WTC11 (cell line): Measurements from ENCODE around the gene ANO10. TPM values are rescaled to one million over a fixed set of nuclear protein-coding genes. Genes with fewer than 3 reads are reported as not detected.

ENCODE experiments used
- ATAC-seq: fragments of 200-7000 bp; cut with Tn5 transposase; 2 replicates; pipeline ENCODE4 v1.10.0; 2021; ENCODE audit warnings: mild to moderate bottlenecking, moderate library complexity
- CTCF ChIA-PET: fragments of 300-600 bp; sonication (Branson Sonifier 250); formaldehyde crosslinking; loops from one replicate; lab custom pipeline; 2021; ENCODE audit warnings: antibody characterized with exemption; lab: Charles Lee
- POLR2A ChIA-PET: fragments of 350-600 bp; sonication (Branson Sonifier 250); formaldehyde crosslinking; loops from one replicate; lab custom pipeline; 2021; ENCODE audit warnings: antibody characterized with exemption; lab: Charles Lee
- DNase-seq: peaks from one replicate; pipeline ENCODE4 v3.0.0; 2021; ENCODE audit warnings: low spot score
- H3K27ac Mint-ChIP-seq: 2 replicates; pipeline ENCODE4 v1.8.0; 2021; ENCODE audit warnings: mixed read lengths
- H3K27me3 Mint-ChIP-seq: 2 replicates; pipeline ENCODE4 v1.8.0; 2021; ENCODE audit warnings: low read depth, mild to moderate bottlenecking, moderate library complexity, mixed read lengths
- H3K36me3 Mint-ChIP-seq: 2 replicates; pipeline ENCODE4 v1.8.0; 2021; ENCODE audit warnings: mixed read lengths
- H3K4me1 Mint-ChIP-seq: 2 replicates; pipeline ENCODE4 v1.8.0; 2022; ENCODE audit warnings: mixed read lengths
- H3K4me3 Mint-ChIP-seq: 2 replicates; pipeline ENCODE4 v1.8.0; 2021; ENCODE audit warnings: mild to moderate bottlenecking, moderate library complexity, mixed read lengths
- H3K9me3 Mint-ChIP-seq: 2 replicates; pipeline ENCODE4 v1.8.0; 2021; ENCODE audit warnings: mixed read lengths
- AFF4 ChIP-seq: sonication (generic); formaldehyde crosslinking; IDR thresholded peaks from 2 replicates; pipeline ENCODE4 v1.8.1; 2023; ENCODE audit warnings: mild to moderate bottlenecking, missing genetic modification reagents, borderline replicate concordance
- CREM ChIP-seq: sonication (generic); formaldehyde crosslinking; IDR thresholded peaks from 2 replicates; pipeline ENCODE4 v1.8.1; 2022; ENCODE audit warnings: mild to moderate bottlenecking, missing genetic modification reagents, moderate library complexity
- HMGA2 ChIP-seq: fragments of 250-450 bp; sonication (Bioruptor Pico); IDR thresholded peaks from 2 replicates; pipeline ENCODE4 v1.4.0; 2021; ENCODE audit warnings: mild to moderate bottlenecking, moderate library complexity
- JAZF1 ChIP-seq: fragments of 250-450 bp; sonication (Bioruptor Pico); IDR thresholded peaks from 2 replicates; pipeline ENCODE4 v1.9.0; 2021; ENCODE audit warnings: moderate library complexity, mild to moderate bottlenecking, inconsistent platforms
- NFE2L1 ChIP-seq: sonication (generic); formaldehyde crosslinking; IDR thresholded peaks from 2 replicates; pipeline ENCODE4 v1.8.1; 2023; ENCODE audit warnings: missing genetic modification reagents
- NFYB ChIP-seq: sonication (generic); formaldehyde crosslinking; conservative IDR thresholded peaks from 2 replicates; pipeline ENCODE4 v1.8.0; 2022; ENCODE audit warnings: low read depth, missing genetic modification reagents
- RORB ChIP-seq: fragments of 250-450 bp; sonication (Bioruptor Pico); IDR thresholded peaks from 2 replicates; pipeline ENCODE4 v1.9.0; 2021; ENCODE audit warnings: mild to moderate bottlenecking
- SOX15 ChIP-seq: fragments of 250-450 bp; sonication (Bioruptor Pico); IDR thresholded peaks from 2 replicates; pipeline ENCODE4 v1.9.0; 2021; ENCODE audit warnings: mild to moderate bottlenecking
- SP1 ChIP-seq: sonication (generic); formaldehyde crosslinking; conservative IDR thresholded peaks from 2 replicates; pipeline ENCODE4 v1.8.1; 2022; ENCODE audit warnings: missing genetic modification reagents
- ZNF121 ChIP-seq: sonication (generic); formaldehyde crosslinking; IDR thresholded peaks from 2 replicates; pipeline ENCODE4 v1.8.0; 2023; ENCODE audit warnings: missing genetic modification reagents
- ZNF232 ChIP-seq: sonication (generic); formaldehyde crosslinking; IDR thresholded peaks from 2 replicates; pipeline ENCODE4 v1.8.0; 2022; ENCODE audit warnings: mild to moderate bottlenecking, missing genetic modification reagents
- ZNF263 ChIP-seq: sonication (generic); formaldehyde crosslinking; IDR thresholded peaks from 2 replicates; pipeline ENCODE4 v1.8.1; 2022; ENCODE audit warnings: low read depth, mild to moderate bottlenecking, moderate library complexity, missing genetic modification reagents
- ZNF396 ChIP-seq: fragments of 250-450 bp; sonication (Bioruptor Pico); IDR thresholded peaks from 2 replicates; pipeline ENCODE4 v1.8.0; 2021; ENCODE audit warnings: mild to moderate bottlenecking, moderate library complexity, borderline replicate concordance
- ZNF416 ChIP-seq: fragments of 250-450 bp; sonication (Bioruptor Pico); IDR thresholded peaks from 2 replicates; pipeline ENCODE4 v1.9.0; 2021; ENCODE audit warnings: mild to moderate bottlenecking, inconsistent platforms
- total RNA-seq: library from RNA; stranded (reverse); gene quantifications from 3 replicates; pipeline ENCODE4 v1.2.3, GENCODE V29; 2021
- TF ChIP-seq, protein P1 (sequence below): sonication (generic); formaldehyde crosslinking; IDR thresholded peaks from 2 replicates; pipeline ENCODE4 v1.8.1; 2023; ENCODE audit warnings: mild to moderate bottlenecking, missing genetic modification reagents
- TF ChIP-seq, protein P2 (sequence below): fragments of 250-450 bp; sonication (Bioruptor Pico); IDR thresholded peaks from 2 replicates; pipeline ENCODE4 v2.1.2; 2022; ENCODE audit warnings: mild to moderate bottlenecking, moderate library complexity
- TF ChIP-seq, protein P3 (sequence below): fragments of 250-450 bp; sonication (Bioruptor Pico); IDR thresholded peaks from 2 replicates; pipeline ENCODE4 v1.9.0; 2021; ENCODE audit warnings: moderate library complexity, mild to moderate bottlenecking, inconsistent platforms, borderline replicate concordance
- TF ChIP-seq, protein P4 (sequence below): fragments of 250-450 bp; sonication (Bioruptor Pico); IDR thresholded peaks from 2 replicates; pipeline ENCODE4 v1.9.0; 2021; ENCODE audit warnings: mild to moderate bottlenecking, borderline replicate concordance

The ANO10 gene
- total RNA-seq, 1 experiment from 2014 or later: 35.1 TPM

DNA sequence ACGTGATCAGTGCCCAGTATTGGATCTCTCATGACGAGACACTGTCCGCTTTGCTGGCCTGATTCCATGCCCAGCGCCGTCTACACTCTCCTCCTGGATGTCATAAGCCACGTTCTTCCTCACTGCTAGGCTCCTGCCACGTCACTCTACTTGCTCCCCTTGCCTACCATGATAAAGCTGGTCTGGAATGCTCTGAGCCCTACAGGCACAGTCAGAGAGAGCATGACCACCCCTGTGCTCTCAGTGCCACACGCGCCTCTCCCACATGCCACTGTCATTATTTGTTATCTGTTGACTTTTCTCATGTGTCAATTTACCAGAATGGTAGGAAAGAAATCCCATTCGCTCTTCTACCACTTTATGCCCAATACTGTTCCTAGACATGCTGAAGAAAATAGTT lies 148.6 kb downstream of the ANO10 start:
- Mint-ChIP-seq H3K27me3 (peaks cover 20% of the 10 kb centered on the region), H3K36me3 (no peaks in the 10 kb centered on the region), H3K4me3 (no peak overlapping the region), H3K27ac (peak overlapping the region; percentile 14; the same call in 1 of the 2 replicates), H3K9me3 (no peaks in the 10 kb centered on the region), H3K4me1 (peaks cover 7% of the 10 kb centered on the region)
- ATAC-seq (no peak), DNase-seq (no peak)
- CTCF ChIA-PET: interaction anchor here (2.0 kb wide), 1 partner anchor 30 kb away, joined by 6 read pairs; no protein-coding TSS in a partner anchor
- POLR2A ChIA-PET: no interaction called here
- TF ChIP-seq ZNF232 (CRISPR knock-in tag) (no peak), NFE2L1 (CRISPR knock-in tag) (no peak), HMGA2 (CRISPR knock-in tag) (no peak), AFF4 (CRISPR knock-in tag) (no peak), JAZF1 (CRISPR knock-in tag) (no peak), ZNF416 (CRISPR knock-in tag) (no peak), ZNF396 (CRISPR knock-in tag) (no peak), SP1 (CRISPR knock-in tag) (no peak), RORB (CRISPR knock-in tag) (no peak), ZNF263 (CRISPR knock-in tag) (no peak), SOX15 (no peak), CREM (no peak), ZNF121 (CRISPR knock-in tag) (no peak), NFYB (CRISPR knock-in tag) (no peak)
- TF ChIP-seq, protein P1, sequence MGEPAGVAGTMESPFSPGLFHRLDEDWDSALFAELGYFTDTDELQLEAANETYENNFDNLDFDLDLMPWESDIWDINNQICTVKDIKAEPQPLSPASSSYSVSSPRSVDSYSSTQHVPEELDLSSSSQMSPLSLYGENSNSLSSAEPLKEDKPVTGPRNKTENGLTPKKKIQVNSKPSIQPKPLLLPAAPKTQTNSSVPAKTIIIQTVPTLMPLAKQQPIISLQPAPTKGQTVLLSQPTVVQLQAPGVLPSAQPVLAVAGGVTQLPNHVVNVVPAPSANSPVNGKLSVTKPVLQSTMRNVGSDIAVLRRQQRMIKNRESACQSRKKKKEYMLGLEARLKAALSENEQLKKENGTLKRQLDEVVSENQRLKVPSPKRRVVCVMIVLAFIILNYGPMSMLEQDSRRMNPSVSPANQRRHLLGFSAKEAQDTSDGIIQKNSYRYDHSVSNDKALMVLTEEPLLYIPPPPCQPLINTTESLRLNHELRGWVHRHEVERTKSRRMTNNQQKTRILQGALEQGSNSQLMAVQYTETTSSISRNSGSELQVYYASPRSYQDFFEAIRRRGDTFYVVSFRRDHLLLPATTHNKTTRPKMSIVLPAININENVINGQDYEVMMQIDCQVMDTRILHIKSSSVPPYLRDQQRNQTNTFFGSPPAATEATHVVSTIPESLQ (CRISPR knock-in tag): no peak
- TF ChIP-seq, protein P2, sequence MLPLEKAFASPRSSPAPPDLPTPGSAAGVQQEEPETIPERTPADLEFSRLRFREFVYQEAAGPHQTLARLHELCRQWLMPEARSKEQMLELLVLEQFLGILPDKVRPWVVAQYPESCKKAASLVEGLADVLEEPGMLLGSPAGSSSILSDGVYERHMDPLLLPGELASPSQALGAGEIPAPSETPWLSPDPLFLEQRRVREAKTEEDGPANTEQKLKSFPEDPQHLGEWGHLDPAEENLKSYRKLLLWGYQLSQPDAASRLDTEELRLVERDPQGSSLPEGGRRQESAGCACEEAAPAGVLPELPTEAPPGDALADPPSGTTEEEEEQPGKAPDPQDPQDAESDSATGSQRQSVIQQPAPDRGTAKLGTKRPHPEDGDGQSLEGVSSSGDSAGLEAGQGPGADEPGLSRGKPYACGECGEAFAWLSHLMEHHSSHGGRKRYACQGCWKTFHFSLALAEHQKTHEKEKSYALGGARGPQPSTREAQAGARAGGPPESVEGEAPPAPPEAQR (CRISPR knock-in tag): no peak
- TF ChIP-seq, protein P3, sequence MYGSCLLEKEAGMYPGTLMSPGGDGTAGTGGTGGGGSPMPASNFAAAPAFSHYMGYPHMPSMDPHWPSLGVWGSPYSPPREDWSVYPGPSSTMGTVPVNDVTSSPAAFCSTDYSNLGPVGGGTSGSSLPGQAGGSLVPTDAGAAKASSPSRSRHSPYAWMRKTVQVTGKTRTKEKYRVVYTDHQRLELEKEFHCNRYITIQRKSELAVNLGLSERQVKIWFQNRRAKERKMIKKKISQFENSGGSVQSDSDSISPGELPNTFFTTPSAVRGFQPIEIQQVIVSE (CRISPR knock-in tag): no peak
- TF ChIP-seq, protein P4, sequence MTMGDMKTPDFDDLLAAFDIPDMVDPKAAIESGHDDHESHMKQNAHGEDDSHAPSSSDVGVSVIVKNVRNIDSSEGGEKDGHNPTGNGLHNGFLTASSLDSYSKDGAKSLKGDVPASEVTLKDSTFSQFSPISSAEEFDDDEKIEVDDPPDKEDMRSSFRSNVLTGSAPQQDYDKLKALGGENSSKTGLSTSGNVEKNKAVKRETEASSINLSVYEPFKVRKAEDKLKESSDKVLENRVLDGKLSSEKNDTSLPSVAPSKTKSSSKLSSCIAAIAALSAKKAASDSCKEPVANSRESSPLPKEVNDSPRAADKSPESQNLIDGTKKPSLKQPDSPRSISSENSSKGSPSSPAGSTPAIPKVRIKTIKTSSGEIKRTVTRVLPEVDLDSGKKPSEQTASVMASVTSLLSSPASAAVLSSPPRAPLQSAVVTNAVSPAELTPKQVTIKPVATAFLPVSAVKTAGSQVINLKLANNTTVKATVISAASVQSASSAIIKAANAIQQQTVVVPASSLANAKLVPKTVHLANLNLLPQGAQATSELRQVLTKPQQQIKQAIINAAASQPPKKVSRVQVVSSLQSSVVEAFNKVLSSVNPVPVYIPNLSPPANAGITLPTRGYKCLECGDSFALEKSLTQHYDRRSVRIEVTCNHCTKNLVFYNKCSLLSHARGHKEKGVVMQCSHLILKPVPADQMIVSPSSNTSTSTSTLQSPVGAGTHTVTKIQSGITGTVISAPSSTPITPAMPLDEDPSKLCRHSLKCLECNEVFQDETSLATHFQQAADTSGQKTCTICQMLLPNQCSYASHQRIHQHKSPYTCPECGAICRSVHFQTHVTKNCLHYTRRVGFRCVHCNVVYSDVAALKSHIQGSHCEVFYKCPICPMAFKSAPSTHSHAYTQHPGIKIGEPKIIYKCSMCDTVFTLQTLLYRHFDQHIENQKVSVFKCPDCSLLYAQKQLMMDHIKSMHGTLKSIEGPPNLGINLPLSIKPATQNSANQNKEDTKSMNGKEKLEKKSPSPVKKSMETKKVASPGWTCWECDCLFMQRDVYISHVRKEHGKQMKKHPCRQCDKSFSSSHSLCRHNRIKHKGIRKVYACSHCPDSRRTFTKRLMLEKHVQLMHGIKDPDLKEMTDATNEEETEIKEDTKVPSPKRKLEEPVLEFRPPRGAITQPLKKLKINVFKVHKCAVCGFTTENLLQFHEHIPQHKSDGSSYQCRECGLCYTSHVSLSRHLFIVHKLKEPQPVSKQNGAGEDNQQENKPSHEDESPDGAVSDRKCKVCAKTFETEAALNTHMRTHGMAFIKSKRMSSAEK (CRISPR knock-in tag): no peak
